Measurements from ENCODE around the gene SYT9.

DNA sequence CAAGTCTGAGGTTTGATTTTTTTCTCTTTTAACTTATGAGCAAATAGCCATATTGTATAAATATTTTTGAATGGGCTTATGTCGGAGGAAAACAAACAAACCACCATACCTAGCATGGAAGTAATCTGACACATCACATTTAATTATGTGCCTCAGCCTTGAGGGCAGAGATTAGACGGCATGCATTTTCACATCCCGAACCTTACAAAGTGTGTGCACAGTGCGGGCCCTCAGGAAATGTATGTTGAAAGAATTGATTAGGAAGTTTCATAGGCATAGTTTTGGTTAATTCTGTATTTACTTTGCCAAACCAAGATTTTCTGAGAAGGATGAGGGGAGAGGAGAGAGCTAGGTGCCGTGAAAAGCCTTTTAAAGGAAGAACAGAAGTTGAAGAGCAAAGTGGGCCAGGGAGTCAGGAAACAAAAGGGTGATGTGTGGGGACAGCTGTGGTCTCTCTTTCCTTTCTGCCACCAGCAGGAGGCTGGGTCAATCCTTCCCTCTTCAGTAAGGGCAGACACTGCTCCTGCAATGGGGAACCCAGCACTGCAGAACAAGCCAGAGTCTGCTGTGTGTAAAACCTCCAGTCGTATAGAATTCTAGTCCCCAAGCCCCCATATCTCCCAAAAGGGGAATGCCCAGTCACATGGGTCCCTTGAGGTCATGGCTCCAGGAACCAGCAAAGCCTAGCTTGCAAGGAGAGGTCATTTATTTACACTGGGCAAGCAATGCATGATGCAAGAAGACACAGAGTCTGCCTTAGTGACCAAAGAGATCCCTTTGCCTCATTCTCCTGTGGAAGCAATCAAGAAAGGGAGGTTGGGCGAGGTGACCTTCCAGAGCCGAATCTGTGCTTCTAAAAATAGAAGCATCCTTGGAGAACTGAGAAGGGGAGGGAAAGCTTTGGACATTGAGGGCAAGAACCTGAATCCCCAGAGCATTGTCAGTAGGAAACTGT is 162.5 kb downstream of the SYT9 start:
- no peak for TF ChIP-seq EZH2 (IDR thresholded peaks at IDR 0.05)
- TF ChIP-seq POLR2AphosphoS5 (IDR thresholded peaks at IDR 0.05; ENCODE audit: borderline replicate concordance, low read depth, low read length): no peak
- no peak for TF ChIP-seq FOXP2 (optimal IDR thresholded peaks at IDR 0.05; ENCODE audit: control extremely low read depth, extremely low read length, insufficient read depth)
